B cell (primary cell): Measurements from ENCODE around the gene ACAP3.

Experiments used
- CTCF ChIP-seq: fragments of 200-600 bp; IDR thresholded peaks from one replicate; pipeline ENCODE4 v1.8.0; 2022; ENCODE audit warnings: antibody characterized with exemption, mild to moderate bottlenecking
- EZH2 ChIP-seq: IDR thresholded peaks from 2 replicates; pipeline ENCODE4 v1.6.1; 2012; ENCODE audit warnings: borderline replicate concordance, low read depth, mild to moderate bottlenecking, moderate library complexity, low read length; ENCODE audit not compliant: insufficient read depth, poor library complexity, severe bottlenecking

- TF ChIP-seq CTCF (no peak), EZH2 (no peak)
Measured at GRCh38 chr1:1247341-1247913, 60.3 kb downstream of the ACAP3 start.
